HFF-Myc (cell line): ENCODE measurements around the gene LSM6.

Experiments used
- DNase-seq: peaks from one replicate; pipeline ENCODE4 v3.0.0-alpha.2; 2011; ENCODE audit warnings: low read depth; ENCODE audit errors: extremely low read depth
- H3K4me3 ChIP-seq: replicated peaks from 2 replicates; pipeline ENCODE4 v1.5.1; 2011; ENCODE audit warnings: low read depth, mild to moderate bottlenecking, control low read depth, low read length
- CTCF ChIP-seq: IDR thresholded peaks from 2 replicates; pipeline ENCODE4 v1.5.1; 2012; ENCODE audit warnings: mild to moderate bottlenecking, low read depth, low read length, control low read depth; ENCODE audit errors: missing control alignments

The LSM6 gene

GRCh38 chr4:146222313-146222712 is 46.8 kb downstream of the LSM6 start:
- no peak overlapping the region for H3K4me3 ChIP-seq
- TF ChIP-seq CTCF = no peak
- DNase-seq = no peak

GRCh38 chr4:146224326-146224966 is 48.9 kb downstream of the LSM6 start:
- DNase-seq = no peak
- no peak overlapping the region for H3K4me3 ChIP-seq
- no peak for TF ChIP-seq CTCF

- no peak for DNase-seq
- no peak for TF ChIP-seq CTCF
- no peak overlapping the region for H3K4me3 ChIP-seq
Observed at GRCh38 chr4:146229406-146229805, 53.9 kb downstream of the LSM6 start.

GRCh38 chr4:146232131-146232722 is 56.7 kb downstream of the LSM6 start:
- DNase-seq = no peak
- no peak overlapping the region for H3K4me3 ChIP-seq
- TF ChIP-seq CTCF = no peak

- TF ChIP-seq CTCF = no peak
- DNase-seq = no peak
Observed at GRCh38 chr4:146235654-146236177, 60.2 kb downstream of the LSM6 start.

GRCh38 chr4:146236216-146236615 is 60.7 kb downstream of the LSM6 start:
- no peak overlapping the region for H3K4me3 ChIP-seq
- DNase-seq = no peak
- TF ChIP-seq CTCF = no peak

More at GRCh38 chr4:146235654-146236177, 60.2 kb downstream of the LSM6 start:
- H3K4me3 ChIP-seq = no peak overlapping the region
